Left ventricle myocardium inferior (tissue), 1 donor: ENCODE results near the gene AUTS2. TPM values are rescaled to one million over a fixed set of nuclear protein-coding genes. Genes with fewer than 3 reads are reported as not detected.

ENCODE experiments used
- DNase-seq: peaks from one replicate; pipeline ENCODE4 v3.0.0-alpha.2; 2020
- H3K27ac ChIP-seq: fragments of 200-600 bp; replicated peaks from 2 replicates; pipeline ENCODE4 v1.8.0; 2021
- H3K27me3 ChIP-seq: fragments of 200-600 bp; 2 replicates; pipeline ENCODE4 v1.8.0; 2021; ENCODE audit warnings: low read depth
- H3K36me3 ChIP-seq: fragments of 200-600 bp; 2 replicates; pipeline ENCODE4 v1.8.0; 2021
- H3K4me1 ChIP-seq: fragments of 200-600 bp; 2 replicates; pipeline ENCODE4 v1.8.0; 2021
- H3K4me3 ChIP-seq: fragments of 200-600 bp; 2 replicates; pipeline ENCODE4 v1.8.0; 2021; ENCODE audit warnings: mild to moderate bottlenecking, moderate library complexity
- H3K9me3 ChIP-seq: fragments of 200-600 bp; replicated peaks from 2 replicates; pipeline ENCODE4 v1.8.0; 2021
- intact Hi-C: fragments of 100-400 bp; cut with micrococcal nuclease; formaldehyde crosslinking; loops from one replicate; pipeline ENCODE4 v1.11.0; 2022
- total RNA-seq: library from RNA; stranded (reverse); fragmentation: NEBNext Ultra II Directional; extraction: Animal tissue kit (Norgen Biotek cat#: 25700); gene quantifications from one replicate; pipeline ENCODE4 v1.2.1, GENCODE V29; 2021
- TF ChIP-seq, protein P1 (sequence below): fragments of 200-600 bp; IDR thresholded peaks from 2 replicates; pipeline ENCODE4 v1.8.0; 2021; ENCODE audit warnings: antibody characterized with exemption, mild to moderate bottlenecking, borderline replicate concordance
- donor health status: DM: no; HTN: yes; CAD: no; lungs with severe emphysema.

AUTS2 gene
- total RNA-seq, 1 donor from 2014 or later = 10.5 TPM

DNA sequence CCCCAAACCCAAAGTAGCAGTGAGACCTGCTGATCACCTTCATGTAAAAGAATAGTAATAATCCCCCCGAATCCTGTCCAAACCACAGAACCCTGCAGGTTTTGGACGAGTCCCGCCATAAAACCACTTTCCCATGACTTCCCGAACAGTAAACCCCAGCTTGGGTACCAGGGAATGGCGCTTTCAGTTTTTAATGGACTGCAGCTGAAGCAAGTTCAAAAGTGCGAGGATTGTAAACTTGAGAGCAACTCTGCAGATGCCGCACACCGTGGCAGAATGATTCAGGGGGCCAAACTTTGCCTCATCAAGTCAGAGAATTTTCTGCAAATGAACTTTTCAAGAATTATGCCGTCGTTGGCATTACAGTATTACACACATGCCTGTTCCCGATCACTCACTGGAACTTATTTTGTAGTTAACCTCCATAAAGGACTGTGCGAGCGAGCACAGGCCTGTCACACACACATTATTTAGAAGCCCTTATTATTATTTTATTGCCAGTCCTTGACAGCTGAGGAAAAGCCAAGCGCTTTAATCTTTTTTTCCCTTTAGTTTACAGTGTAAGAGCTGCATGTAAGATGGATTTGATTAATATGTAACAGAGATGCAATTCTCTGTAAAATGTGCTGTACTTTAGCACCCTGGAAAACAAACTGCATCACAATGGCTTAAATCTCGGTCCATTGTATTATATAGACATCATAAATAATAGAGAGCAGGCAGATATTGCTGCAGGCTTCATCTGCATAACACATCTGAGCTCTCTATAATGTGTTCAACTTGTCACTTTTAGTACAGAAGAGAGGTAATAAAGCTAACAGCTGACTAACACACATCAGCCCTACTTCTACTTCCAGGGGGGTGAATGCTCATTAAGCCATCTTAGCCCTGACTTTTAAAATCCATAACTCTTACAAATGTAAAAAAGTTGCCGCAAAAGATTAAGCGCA is 1040.2 kb downstream of the AUTS2 start:
- H3K4me1 ChIP-seq = no peaks in the 10 kb centered on the region

DNA sequence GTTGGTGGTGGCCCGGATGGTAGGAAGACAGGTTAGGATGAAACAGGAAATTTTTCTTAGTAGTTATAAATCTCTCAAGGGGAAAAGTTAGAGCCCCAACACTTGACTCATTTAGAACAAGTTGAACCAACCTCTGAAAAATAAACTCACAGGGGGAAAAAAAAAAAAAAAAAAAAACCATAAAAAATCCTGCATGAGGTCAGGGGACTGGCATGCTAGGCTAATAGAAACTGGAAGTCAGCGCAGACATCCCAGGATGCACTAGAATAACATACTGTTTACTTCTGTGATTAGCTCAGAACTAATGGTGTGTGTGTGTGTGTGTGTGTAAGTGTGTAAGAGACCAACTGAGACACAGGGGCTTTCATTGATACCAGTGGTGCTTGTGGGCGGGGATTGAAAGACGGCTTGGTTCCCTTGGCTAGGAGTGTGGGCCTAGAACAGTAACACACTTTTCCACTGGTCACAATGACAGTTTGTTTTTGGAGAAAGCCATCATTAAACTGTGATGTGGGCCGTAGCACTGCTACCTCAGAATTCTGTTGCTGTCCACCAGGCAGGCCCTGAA is 1042.1 kb downstream of the AUTS2 start:
- no peaks in the 10 kb centered on the region for H3K27me3 ChIP-seq
- no peak for DNase-seq
- intact Hi-C loops = no loop called here

More for the DNA sequence above, 1040.2 kb downstream of the AUTS2 start:
- Histone ChIP-seq H3K9me3 (peaks cover 6% of the 10 kb centered on the region), H3K36me3 (no peaks in the 10 kb centered on the region), H3K4me3 (no peak overlapping the region), H3K27me3 (no peaks in the 10 kb centered on the region), H3K27ac (no peak overlapping the region)
- intact Hi-C loops = no loop called here
- DNase-seq = no peak
- TF ChIP-seq, protein P1, sequence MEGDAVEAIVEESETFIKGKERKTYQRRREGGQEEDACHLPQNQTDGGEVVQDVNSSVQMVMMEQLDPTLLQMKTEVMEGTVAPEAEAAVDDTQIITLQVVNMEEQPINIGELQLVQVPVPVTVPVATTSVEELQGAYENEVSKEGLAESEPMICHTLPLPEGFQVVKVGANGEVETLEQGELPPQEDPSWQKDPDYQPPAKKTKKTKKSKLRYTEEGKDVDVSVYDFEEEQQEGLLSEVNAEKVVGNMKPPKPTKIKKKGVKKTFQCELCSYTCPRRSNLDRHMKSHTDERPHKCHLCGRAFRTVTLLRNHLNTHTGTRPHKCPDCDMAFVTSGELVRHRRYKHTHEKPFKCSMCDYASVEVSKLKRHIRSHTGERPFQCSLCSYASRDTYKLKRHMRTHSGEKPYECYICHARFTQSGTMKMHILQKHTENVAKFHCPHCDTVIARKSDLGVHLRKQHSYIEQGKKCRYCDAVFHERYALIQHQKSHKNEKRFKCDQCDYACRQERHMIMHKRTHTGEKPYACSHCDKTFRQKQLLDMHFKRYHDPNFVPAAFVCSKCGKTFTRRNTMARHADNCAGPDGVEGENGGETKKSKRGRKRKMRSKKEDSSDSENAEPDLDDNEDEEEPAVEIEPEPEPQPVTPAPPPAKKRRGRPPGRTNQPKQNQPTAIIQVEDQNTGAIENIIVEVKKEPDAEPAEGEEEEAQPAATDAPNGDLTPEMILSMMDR = no peak

DNA sequence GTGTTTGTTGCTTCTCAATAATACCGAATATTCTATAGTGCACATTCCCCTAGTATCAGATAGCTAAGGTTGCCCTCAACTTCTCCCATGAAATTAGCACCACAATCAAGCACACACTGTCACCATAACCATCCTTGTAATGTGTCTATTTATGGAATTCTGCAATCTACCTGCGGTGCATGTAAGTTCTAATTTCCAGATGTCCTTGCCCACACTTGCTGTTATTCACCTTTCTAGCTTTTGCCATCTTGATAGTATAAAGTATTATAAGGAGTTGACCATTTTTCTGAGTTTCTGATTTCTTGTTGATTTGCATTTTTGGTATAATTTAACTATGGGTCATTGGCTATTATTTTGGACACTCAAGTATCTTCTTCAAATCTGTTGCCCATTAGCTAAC is 1043.6 kb downstream of the AUTS2 start:
- Histone ChIP-seq H3K36me3 (no peaks in the 10 kb centered on the region), H3K27ac (no peak overlapping the region), H3K27me3 (no peaks in the 10 kb centered on the region), H3K4me3 (no peak overlapping the region), H3K9me3 (peaks cover 6% of the 10 kb centered on the region), H3K4me1 (no peaks in the 10 kb centered on the region)
- DNase-seq = no peak
- TF ChIP-seq, protein P1 = no peak
- intact Hi-C loops = no loop called here

More for the DNA sequence above, 1042.1 kb downstream of the AUTS2 start:
- TF ChIP-seq, protein P1 = no peak
- no peaks in the 10 kb centered on the region for H3K4me1 ChIP-seq
- H3K9me3 ChIP-seq = peaks cover 6% of the 10 kb centered on the region
- H3K27ac ChIP-seq = no peak overlapping the region
- no peaks in the 10 kb centered on the region for H3K36me3 ChIP-seq
- no peak overlapping the region for H3K4me3 ChIP-seq

DNA sequence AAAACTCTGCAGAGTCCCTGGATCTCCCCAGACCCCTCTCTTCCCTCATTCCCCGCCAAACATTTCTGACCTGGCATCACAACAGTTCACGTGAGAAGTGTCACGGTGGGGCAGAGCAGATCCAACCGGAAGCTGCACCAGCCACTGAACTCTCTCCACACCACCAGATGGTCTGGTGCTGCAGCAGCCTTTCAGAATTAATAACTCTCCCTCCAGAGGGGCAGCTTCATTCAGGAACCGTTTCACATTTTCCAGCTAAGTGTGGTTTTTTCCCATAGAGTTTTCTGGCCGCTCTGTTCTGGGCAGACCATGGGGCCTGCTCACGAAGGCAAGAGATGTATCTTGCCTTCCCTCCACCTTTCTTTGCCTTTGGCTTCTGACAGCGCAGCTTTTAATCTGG is 1047.0 kb downstream of the AUTS2 start:
- TF ChIP-seq, protein P1 = no peak
- no peaks in the 10 kb centered on the region for H3K27me3 ChIP-seq

DNA sequence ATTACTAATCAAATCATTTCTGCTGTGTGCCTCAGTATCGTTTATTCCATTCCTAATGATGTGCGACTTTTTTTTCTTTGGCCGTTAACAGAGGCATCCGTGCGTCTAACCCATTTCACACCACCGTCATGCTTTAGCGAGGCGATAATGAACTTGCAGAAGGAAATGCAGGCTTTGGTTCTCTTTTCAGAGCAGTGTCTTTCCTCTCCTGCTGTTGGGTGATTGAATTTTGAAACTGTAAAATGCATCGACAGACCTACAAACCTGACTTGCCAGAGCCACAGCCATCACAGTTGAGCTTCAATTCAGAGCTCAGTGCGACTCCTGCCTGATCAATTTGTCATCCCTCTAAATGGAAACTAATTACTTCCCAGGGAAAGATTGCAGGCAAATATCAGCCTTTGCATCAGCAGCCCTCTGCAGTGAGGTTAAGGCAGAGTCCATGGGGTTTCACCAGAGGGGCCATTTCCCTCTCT is 1047.6 kb downstream of the AUTS2 start:
- Histone ChIP-seq H3K27me3 (no peaks in the 10 kb centered on the region), H3K4me3 (no peak overlapping the region), H3K36me3 (no peaks in the 10 kb centered on the region), H3K4me1 (no peaks in the 10 kb centered on the region), H3K27ac (no peak overlapping the region), H3K9me3 (peaks cover 6% of the 10 kb centered on the region)
- DNase-seq = no peak
- intact Hi-C loops = no loop called here
- TF ChIP-seq, protein P1 = no peak

More for the DNA sequence above, 1047.0 kb downstream of the AUTS2 start:
- no peak overlapping the region for H3K4me3 ChIP-seq
- no peaks in the 10 kb centered on the region for H3K4me1 ChIP-seq
- H3K36me3 ChIP-seq = no peaks in the 10 kb centered on the region
- DNase-seq = no peak
- no peak overlapping the region for H3K27ac ChIP-seq
- intact Hi-C loops = no loop called here
- peaks cover 6% of the 10 kb centered on the region for H3K9me3 ChIP-seq
